ENCODE data around the gene PHF21A.

Gene PHF21A

DNA sequence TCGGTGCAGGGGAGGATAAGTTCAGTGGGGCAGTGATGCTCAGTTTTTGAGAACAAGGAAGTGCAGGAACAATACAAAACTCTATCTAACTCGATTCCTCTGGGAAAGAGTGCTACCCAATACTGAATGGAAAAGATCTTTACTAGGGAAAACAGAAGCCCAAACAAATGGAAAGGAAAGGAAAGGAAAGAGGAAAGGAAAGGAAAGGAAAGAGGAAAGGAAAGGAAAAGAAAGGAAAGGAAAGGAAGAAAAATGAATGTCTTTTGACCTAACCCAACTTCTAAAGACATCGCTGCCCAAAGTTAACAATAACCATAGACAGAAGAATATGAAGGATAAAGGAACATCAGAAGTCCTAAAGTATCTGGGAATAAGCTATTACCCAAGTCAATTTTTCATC lies 41.6 kb downstream of the PHF21A start:
- Histone ChIP-seq H3K36me3 (ENCODE audit: insufficient read depth, insufficient read length, low read length) (peaks cover 7% of the 10 kb centered on the region), H3K9ac (ENCODE audit: insufficient read length, low read depth) (no peak overlapping the region), H3K9me3 (ENCODE audit: insufficient read depth, low read length) (no peaks in the 10 kb centered on the region), H3K27me3 (ENCODE audit: insufficient read depth, insufficient read length) (no peaks in the 10 kb centered on the region), H3K4me3 (ENCODE audit: insufficient read length, low read depth) (no peak overlapping the region), H3K4me1 (ENCODE audit: insufficient read depth, insufficient read length) (no peaks in the 10 kb centered on the region)
- TF ChIP-seq SUZ12 (IDR thresholded peaks at IDR 0.05; ENCODE audit: extremely low read depth, insufficient read depth, insufficient read length) (no peak), ZNF274 (IDR thresholded peaks at IDR 0.05; ENCODE audit: low read depth, low read length) (no peak), YY1 (IDR thresholded peaks at IDR 0.05; ENCODE audit: insufficient read depth, insufficient read length) (no peak)
- no peak for DNase-seq (ENCODE audit: low read depth, low spot score)

GRCh38 chr11:46075928-46076327 lies 45.3 kb downstream of the PHF21A start:
- Histone ChIP-seq H3K4me3 (ENCODE audit: insufficient read length, low read depth) (no peak overlapping the region), H3K36me3 (ENCODE audit: insufficient read depth, insufficient read length, low read length) (no peaks in the 10 kb centered on the region), H3K9me3 (ENCODE audit: insufficient read depth, low read length) (no peaks in the 10 kb centered on the region), H3K4me1 (ENCODE audit: insufficient read depth, insufficient read length) (no peaks in the 10 kb centered on the region), H3K9ac (ENCODE audit: insufficient read length, low read depth) (no peak overlapping the region), H3K27me3 (ENCODE audit: insufficient read depth, insufficient read length) (no peaks in the 10 kb centered on the region)
- no peak for TF ChIP-seq YY1 (IDR thresholded peaks at IDR 0.05; ENCODE audit: insufficient read depth, insufficient read length)
- no peak for TF ChIP-seq SUZ12 (IDR thresholded peaks at IDR 0.05; ENCODE audit: extremely low read depth, insufficient read depth, insufficient read length)
- no peak for TF ChIP-seq ZNF274 (IDR thresholded peaks at IDR 0.05; ENCODE audit: low read depth, low read length)
- DNase-seq (ENCODE audit: low read depth, low spot score) = no peak

- no peak overlapping the region for H3K4me3 ChIP-seq (ENCODE audit: insufficient read length, low read depth)
- DNase-seq (ENCODE audit: low read depth, low spot score) = no peak
Observed at GRCh38 chr11:46075168-46075567, 46.1 kb downstream of the PHF21A start.

DNA sequence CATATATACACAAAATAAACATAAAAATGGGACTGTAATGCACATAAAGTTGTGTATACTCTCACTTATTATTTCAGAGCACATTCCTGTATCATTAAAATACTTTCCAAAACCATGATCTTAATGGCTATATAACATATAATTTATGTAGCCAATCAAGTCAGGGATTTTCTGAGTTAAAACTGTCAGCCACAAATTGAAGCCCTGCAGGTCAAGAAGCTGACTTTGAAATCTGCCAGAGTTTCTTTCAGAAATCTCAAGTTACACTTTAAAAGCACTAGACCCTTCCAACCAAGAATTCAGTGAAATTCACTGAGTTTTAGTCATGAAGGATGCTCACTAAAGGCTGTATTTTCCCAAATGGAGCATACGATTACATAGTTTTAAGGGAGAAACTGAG lies 47.6 kb downstream of the PHF21A start:
- no peaks in the 10 kb centered on the region for H3K36me3 ChIP-seq (ENCODE audit: insufficient read depth, insufficient read length, low read length)
- H3K4me1 ChIP-seq (ENCODE audit: insufficient read depth, insufficient read length) = no peaks in the 10 kb centered on the region
- no peaks in the 10 kb centered on the region for H3K9me3 ChIP-seq (ENCODE audit: insufficient read depth, low read length)
- no peak overlapping the region for H3K9ac ChIP-seq (ENCODE audit: insufficient read length, low read depth)
- H3K27me3 ChIP-seq (ENCODE audit: insufficient read depth, insufficient read length) = no peaks in the 10 kb centered on the region
- H3K4me3 ChIP-seq (ENCODE audit: insufficient read length, low read depth) = no peak overlapping the region
- no peak for DNase-seq (ENCODE audit: low read depth, low spot score)
- TF ChIP-seq SUZ12 (IDR thresholded peaks at IDR 0.05; ENCODE audit: extremely low read depth, insufficient read depth, insufficient read length) (no peak), YY1 (IDR thresholded peaks at IDR 0.05; ENCODE audit: insufficient read depth, insufficient read length) (no peak), ZNF274 (IDR thresholded peaks at IDR 0.05; ENCODE audit: low read depth, low read length) (no peak)

More at GRCh38 chr11:46075168-46075567, 46.1 kb downstream of the PHF21A start:
- TF ChIP-seq ZNF274 (IDR thresholded peaks at IDR 0.05; ENCODE audit: low read depth, low read length) = no peak
- no peak for TF ChIP-seq YY1 (IDR thresholded peaks at IDR 0.05; ENCODE audit: insufficient read depth, insufficient read length)
- no peak for TF ChIP-seq SUZ12 (IDR thresholded peaks at IDR 0.05; ENCODE audit: extremely low read depth, insufficient read depth, insufficient read length)
- Histone ChIP-seq H3K36me3 (ENCODE audit: insufficient read depth, insufficient read length, low read length) (no peaks in the 10 kb centered on the region), H3K4me1 (ENCODE audit: insufficient read depth, insufficient read length) (no peaks in the 10 kb centered on the region), H3K9me3 (ENCODE audit: insufficient read depth, low read length) (no peaks in the 10 kb centered on the region), H3K27me3 (ENCODE audit: insufficient read depth, insufficient read length) (no peaks in the 10 kb centered on the region), H3K9ac (ENCODE audit: insufficient read length, low read depth) (no peak overlapping the region)

GRCh38 chr11:46072172-46072964 lies 48.9 kb downstream of the PHF21A start:
- no peak overlapping the region for H3K9ac ChIP-seq (ENCODE audit: insufficient read length, low read depth)
- H3K4me1 ChIP-seq (ENCODE audit: insufficient read depth, insufficient read length) = no peaks in the 10 kb centered on the region
- no peaks in the 10 kb centered on the region for H3K27me3 ChIP-seq (ENCODE audit: insufficient read depth, insufficient read length)
- no peaks in the 10 kb centered on the region for H3K9me3 ChIP-seq (ENCODE audit: insufficient read depth, low read length)
- H3K4me3 ChIP-seq (ENCODE audit: insufficient read length, low read depth) = no peak overlapping the region
- TF ChIP-seq YY1 (IDR thresholded peaks at IDR 0.05; ENCODE audit: insufficient read depth, insufficient read length) = no peak
- no peak for TF ChIP-seq ZNF274 (IDR thresholded peaks at IDR 0.05; ENCODE audit: low read depth, low read length)
- no peak for TF ChIP-seq SUZ12 (IDR thresholded peaks at IDR 0.05; ENCODE audit: extremely low read depth, insufficient read depth, insufficient read length)
- H3K36me3 ChIP-seq (ENCODE audit: insufficient read depth, insufficient read length, low read length) = no peaks in the 10 kb centered on the region
- no peak for DNase-seq (ENCODE audit: low read depth, low spot score)

DNA sequence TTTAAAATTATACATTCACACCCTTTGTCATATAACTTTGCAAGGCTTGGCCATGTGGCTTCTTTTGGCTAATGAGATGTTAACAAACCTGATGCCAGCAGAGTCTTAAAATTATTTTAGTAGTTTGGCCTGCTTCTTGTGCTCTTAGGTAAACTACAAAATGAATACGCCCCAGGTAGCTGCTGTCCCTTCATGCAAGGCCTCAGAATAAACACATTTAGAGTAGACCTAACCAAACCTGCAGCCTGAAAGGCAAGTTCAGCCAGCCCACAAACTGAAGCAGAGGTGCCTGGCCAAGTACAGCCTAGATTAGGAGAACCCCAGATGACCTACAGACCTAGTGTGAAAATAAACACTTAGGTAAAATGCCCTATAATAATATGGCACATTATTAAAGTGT lies 50.2 kb downstream of the PHF21A start:
- Histone ChIP-seq H3K36me3 (ENCODE audit: insufficient read depth, insufficient read length, low read length) (no peaks in the 10 kb centered on the region), H3K9ac (ENCODE audit: insufficient read length, low read depth) (no peak overlapping the region), H3K4me1 (ENCODE audit: insufficient read depth, insufficient read length) (no peaks in the 10 kb centered on the region), H3K9me3 (ENCODE audit: insufficient read depth, low read length) (no peaks in the 10 kb centered on the region), H3K4me3 (ENCODE audit: insufficient read length, low read depth) (no peak overlapping the region), H3K27me3 (ENCODE audit: insufficient read depth, insufficient read length) (no peaks in the 10 kb centered on the region)
- no peak for DNase-seq (ENCODE audit: low read depth, low spot score)
- no peak for TF ChIP-seq SUZ12 (IDR thresholded peaks at IDR 0.05; ENCODE audit: extremely low read depth, insufficient read depth, insufficient read length)
- no peak for TF ChIP-seq ZNF274 (IDR thresholded peaks at IDR 0.05; ENCODE audit: low read depth, low read length)
- no peak for TF ChIP-seq YY1 (IDR thresholded peaks at IDR 0.05; ENCODE audit: insufficient read depth, insufficient read length)

DNA sequence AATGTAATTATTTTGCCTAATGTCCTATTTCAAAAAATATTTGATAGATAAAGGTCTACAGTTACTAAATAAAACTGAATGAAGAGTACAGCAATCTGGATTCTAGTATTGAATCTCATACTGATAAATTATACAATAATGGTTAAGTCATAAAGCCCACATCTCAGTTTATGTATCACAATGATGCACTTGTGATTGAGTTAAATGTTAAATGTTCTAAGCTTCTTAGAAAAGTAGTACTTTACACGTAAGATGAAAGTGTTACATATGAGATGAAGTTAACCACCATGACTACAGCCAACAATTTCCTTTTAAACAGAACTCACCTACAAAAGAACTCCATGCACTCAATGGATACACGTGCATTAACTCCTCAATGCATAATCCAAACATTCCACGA lies 51.7 kb downstream of the PHF21A start:
- H3K9ac ChIP-seq (ENCODE audit: insufficient read length, low read depth) = no peak overlapping the region
- no peaks in the 10 kb centered on the region for H3K36me3 ChIP-seq (ENCODE audit: insufficient read depth, insufficient read length, low read length)
- H3K4me1 ChIP-seq (ENCODE audit: insufficient read depth, insufficient read length) = peaks cover 3% of the 10 kb centered on the region
- H3K4me3 ChIP-seq (ENCODE audit: insufficient read length, low read depth) = no peak overlapping the region
- no peaks in the 10 kb centered on the region for H3K27me3 ChIP-seq (ENCODE audit: insufficient read depth, insufficient read length)
- H3K9me3 ChIP-seq (ENCODE audit: insufficient read depth, low read length) = no peaks in the 10 kb centered on the region
- DNase-seq (ENCODE audit: low read depth, low spot score) = no peak
- TF ChIP-seq ZNF274 (IDR thresholded peaks at IDR 0.05; ENCODE audit: low read depth, low read length) (no peak), SUZ12 (IDR thresholded peaks at IDR 0.05; ENCODE audit: extremely low read depth, insufficient read depth, insufficient read length) (no peak), YY1 (IDR thresholded peaks at IDR 0.05; ENCODE audit: insufficient read depth, insufficient read length) (no peak)
